Breast epithelium (tissue), 3 donors: ENCODE measurements around the gene LGALS12.

Experiments used
- POLR2A ChIP-seq: fragments of 450-650 bp; IDR thresholded peaks from one replicate; pipeline ENCODE4 v1.6.1; 2016; ENCODE audit warnings: antibody characterized with exemption, mild to moderate bottlenecking, moderate library complexity
- POLR2AphosphoS5 ChIP-seq, 3 donors: sonication (generic); formaldehyde crosslinking; IDR thresholded peaks; one replicate each; pipeline ENCODE4 v1.6.1; 2017; ENCODE audit warnings: antibody characterized with exemption in 3 of 3
- TF ChIP-seq, protein P1 (sequence below), 3 donors: fragments of 450-650 bp; IDR thresholded peaks; one replicate each; pipeline ENCODE4 v1.5.1; 2016 to 2017; ENCODE audit warnings: antibody characterized with exemption in 3 of 3, mild to moderate bottlenecking in 3 of 3, moderate library complexity in 3 of 3

GRCh38 chr11:63489879-63490278, 16.0 kb upstream of the LGALS12 start:
- TF ChIP-seq POLR2A (no peak), POLR2AphosphoS5 (IDR thresholded peaks at IDR 0.05) (no peak)
- TF ChIP-seq, protein P1, sequence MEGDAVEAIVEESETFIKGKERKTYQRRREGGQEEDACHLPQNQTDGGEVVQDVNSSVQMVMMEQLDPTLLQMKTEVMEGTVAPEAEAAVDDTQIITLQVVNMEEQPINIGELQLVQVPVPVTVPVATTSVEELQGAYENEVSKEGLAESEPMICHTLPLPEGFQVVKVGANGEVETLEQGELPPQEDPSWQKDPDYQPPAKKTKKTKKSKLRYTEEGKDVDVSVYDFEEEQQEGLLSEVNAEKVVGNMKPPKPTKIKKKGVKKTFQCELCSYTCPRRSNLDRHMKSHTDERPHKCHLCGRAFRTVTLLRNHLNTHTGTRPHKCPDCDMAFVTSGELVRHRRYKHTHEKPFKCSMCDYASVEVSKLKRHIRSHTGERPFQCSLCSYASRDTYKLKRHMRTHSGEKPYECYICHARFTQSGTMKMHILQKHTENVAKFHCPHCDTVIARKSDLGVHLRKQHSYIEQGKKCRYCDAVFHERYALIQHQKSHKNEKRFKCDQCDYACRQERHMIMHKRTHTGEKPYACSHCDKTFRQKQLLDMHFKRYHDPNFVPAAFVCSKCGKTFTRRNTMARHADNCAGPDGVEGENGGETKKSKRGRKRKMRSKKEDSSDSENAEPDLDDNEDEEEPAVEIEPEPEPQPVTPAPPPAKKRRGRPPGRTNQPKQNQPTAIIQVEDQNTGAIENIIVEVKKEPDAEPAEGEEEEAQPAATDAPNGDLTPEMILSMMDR (IDR thresholded peaks at IDR 0.05) = no peak
